ENCODE results near the gene PCNX2.
A peak's percentile ranks its signal among the peaks of the same experiment; 100 is the strongest.

Gene PCNX2

DNA sequence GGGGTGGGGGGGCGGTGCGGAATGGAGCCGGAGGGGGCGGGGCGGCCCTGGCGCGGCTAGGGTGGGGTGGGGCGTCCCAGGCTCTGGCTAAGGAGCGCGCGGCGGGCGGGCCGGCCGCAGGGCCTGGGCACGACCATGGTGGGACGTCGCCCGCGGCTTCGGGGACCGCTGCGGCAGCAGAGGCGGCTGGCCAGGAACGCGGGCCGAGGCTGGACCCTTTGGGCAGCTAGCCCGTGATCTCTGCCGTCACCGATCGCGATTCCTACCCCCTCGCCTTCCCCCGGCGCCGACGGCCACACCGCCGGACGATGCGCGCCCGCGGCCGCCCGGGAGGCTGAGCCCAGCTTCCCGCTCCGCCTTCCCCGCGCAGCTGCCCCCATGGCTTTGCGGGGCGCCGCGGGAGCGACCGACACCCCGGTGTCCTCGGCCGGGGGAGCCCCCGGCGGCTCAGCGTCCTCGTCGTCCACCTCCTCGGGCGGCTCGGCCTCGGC is 32.2 kb upstream of the PCNX2 start, which contains the start of gene MAP3K21:
TSS of gene MAP3K21 (plus strand) at position 74 of the 491 bp plus-strand sequence. CDS start at position 379, 305 bp downstream.
- peak within 1 kb of the TSS; percentile 44 for H3K4me3 ChIP-seq (replicated peaks; ENCODE audit: low read depth, low read length)
- TF ChIP-seq, protein P1, sequence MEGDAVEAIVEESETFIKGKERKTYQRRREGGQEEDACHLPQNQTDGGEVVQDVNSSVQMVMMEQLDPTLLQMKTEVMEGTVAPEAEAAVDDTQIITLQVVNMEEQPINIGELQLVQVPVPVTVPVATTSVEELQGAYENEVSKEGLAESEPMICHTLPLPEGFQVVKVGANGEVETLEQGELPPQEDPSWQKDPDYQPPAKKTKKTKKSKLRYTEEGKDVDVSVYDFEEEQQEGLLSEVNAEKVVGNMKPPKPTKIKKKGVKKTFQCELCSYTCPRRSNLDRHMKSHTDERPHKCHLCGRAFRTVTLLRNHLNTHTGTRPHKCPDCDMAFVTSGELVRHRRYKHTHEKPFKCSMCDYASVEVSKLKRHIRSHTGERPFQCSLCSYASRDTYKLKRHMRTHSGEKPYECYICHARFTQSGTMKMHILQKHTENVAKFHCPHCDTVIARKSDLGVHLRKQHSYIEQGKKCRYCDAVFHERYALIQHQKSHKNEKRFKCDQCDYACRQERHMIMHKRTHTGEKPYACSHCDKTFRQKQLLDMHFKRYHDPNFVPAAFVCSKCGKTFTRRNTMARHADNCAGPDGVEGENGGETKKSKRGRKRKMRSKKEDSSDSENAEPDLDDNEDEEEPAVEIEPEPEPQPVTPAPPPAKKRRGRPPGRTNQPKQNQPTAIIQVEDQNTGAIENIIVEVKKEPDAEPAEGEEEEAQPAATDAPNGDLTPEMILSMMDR (IDR thresholded peaks at IDR 0.05; ENCODE audit: low read length, missing control alignments), result no peak
- peak; percentile 16 for DNase-seq (ENCODE audit: low read depth)

DNA sequence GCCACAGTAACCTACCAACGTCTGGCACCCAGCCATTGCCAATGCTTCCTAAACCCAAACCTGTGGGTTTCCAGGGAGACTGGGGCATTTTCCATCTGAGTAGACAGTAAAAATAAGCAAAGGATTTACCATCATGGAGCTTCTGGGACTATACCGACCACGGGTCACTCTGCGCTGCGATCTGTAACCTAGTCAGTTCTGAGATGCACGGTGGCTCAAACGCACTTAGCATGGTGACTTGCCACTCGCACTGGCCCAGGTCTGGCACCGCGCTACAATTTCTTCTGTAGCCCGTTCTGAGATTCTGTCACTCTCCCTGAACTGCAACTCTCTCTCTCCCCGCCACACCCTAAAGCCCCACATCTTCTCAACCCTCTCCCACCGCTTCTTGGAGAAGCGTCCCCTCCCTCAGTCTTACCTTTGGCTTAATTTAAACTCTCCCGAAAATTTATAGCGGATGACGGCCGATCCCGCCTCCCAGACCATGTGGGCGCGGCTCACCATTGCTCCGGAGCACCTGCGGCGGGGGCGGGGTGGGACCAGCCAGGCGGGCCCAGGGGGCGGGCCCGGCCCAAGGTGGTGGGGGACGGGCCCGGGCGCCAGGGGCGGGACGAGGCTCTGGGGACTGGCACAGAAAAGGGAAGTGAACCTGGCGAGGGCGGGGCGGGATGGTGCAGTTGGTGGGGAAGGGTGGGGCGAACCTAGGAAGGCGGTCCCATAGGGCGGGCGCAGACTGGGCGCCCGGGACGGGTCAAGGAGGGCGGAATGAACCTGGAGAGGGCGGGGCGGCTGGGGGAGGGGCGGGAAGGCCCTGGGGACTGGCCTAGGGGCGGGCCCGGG is 31.5 kb upstream of the PCNX2 start:
- DNase-seq (ENCODE audit: low read depth), result no peak
- TF ChIP-seq, protein P1 (IDR thresholded peaks at IDR 0.05; ENCODE audit: low read length, missing control alignments), result no peak
- peak overlapping the region; percentile 14 for H3K4me3 ChIP-seq (replicated peaks; ENCODE audit: low read depth, low read length)

DNA sequence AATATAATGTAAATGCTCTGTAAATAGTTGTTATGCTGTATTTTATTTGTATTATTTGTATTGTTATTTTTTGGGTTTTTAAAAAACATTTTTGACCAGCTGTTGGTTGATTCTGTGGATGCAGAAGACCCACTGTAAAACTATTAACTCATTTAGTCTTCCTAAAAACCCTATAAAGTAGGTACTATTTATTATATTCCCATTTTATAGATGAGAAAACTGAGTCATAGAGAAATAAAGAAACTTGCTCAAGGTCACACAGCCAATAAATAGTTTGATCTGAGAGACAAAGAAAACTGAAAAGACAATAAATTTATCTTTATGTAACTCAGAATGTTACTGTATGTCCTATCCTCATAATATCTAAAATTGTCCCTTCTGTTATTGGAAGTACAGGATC is 30.8 kb upstream of the PCNX2 start:
- no peak for DNase-seq (ENCODE audit: low read depth)
- H3K4me3 ChIP-seq (replicated peaks; ENCODE audit: low read depth, low read length), result no peak overlapping the region
- TF ChIP-seq, protein P1 (IDR thresholded peaks at IDR 0.05; ENCODE audit: low read length, missing control alignments), result no peak

DNA sequence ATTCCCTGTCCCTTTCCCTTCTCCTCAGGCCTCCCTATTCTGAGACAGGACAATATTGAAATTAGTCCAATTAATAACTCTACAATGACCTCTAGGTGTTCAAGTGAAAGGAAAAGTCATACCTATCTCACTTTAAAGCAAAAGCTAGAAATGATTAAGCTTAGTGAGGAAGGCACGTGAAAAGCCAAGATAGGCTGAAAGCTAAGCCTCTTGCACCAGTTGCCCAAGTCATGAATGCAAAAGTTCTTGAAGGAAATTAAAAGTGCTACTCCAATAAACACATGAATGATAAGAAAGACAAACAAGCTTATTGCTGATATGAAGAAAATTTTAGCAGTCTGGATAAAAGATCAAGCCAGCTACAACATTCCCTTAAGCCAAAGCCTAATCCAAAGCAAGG is 28.2 kb upstream of the PCNX2 start:
- no peak overlapping the region for H3K4me3 ChIP-seq (replicated peaks; ENCODE audit: low read depth, low read length)
- TF ChIP-seq, protein P1 (IDR thresholded peaks at IDR 0.05; ENCODE audit: low read length, missing control alignments), result no peak

DNA sequence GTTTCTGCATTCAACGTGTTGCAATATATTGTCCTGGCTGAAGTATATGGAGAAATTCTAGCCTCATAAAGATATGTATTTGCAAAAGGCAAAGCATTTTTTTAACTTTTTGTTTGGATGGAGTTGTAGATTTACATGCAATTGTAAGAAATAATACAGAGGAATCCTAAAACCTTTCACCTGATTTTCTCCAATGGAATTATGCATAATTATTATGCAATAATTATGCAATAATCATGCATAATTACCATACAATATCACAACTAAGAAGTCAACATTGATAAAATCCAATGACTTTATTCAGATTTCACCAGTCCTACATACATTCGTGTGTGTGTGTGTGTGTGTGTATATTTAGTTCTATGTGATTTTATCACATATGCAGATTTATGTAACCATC is 24.5 kb upstream of the PCNX2 start:
- TF ChIP-seq, protein P1 (IDR thresholded peaks at IDR 0.05; ENCODE audit: low read length, missing control alignments), result no peak
- no peak for DNase-seq (ENCODE audit: low read depth)
- no peak overlapping the region for H3K4me3 ChIP-seq (replicated peaks; ENCODE audit: low read depth, low read length)

More for the DNA sequence above, 28.2 kb upstream of the PCNX2 start:
- no peak for DNase-seq (ENCODE audit: low read depth)

DNA sequence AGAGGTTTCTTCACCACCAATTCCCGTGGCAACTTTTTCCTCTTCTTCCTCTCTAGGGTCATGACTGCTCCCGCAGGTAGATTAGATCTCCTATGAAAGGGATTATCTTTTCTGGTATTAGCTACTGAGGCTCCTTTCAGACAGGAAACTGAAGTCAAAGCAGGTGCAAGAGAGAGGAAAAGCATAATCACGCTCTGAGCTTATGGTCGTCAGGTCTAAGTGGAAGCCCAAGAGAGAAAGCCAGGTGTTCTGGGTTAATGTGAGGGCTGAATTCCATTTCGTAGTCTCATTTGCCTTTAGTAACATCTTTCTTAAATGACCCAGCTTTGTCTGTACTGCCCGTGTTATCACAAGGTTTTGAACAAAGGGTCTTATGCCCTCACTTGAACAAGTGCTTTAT is 23.7 kb upstream of the PCNX2 start:
- H3K4me3 ChIP-seq (replicated peaks; ENCODE audit: low read depth, low read length), result no peak overlapping the region
- TF ChIP-seq, protein P1 (IDR thresholded peaks at IDR 0.05; ENCODE audit: low read length, missing control alignments), result no peak
- DNase-seq (ENCODE audit: low read depth), result no peak
